GM18526 (cell line): ENCODE measurements around the gene IAH1.

Source experiments
- POLR2A ChIP-seq: IDR thresholded peaks from 3 replicates; pipeline ENCODE4 v1.6.1; 2011; ENCODE audit not compliant: insufficient read length; ENCODE audit errors: extremely low read depth

The IAH1 gene

GRCh38 chr2:9474361-9475057 lies at the start of gene IAH1:
IAH1 (plus strand) TSS chr2:9474551; CDS start chr2:9474567, 16 bp downstream.
- peak; percentile 73 for TF ChIP-seq POLR2A

GRCh38 chr2:9428965-9429577 lies 45.3 kb upstream of the IAH1 start:
- no peak for TF ChIP-seq POLR2A

GRCh38 chr2:9430316-9431293 lies 43.7 kb upstream of the IAH1 start:
- no peak for TF ChIP-seq POLR2A

- no peak for TF ChIP-seq POLR2A
These were observed 39.9 kb upstream of the IAH1 start for GRCh38 chr2:9434489-9434888.

GRCh38 chr2:9439536-9439935 lies 34.8 kb upstream of the IAH1 start:
- TF ChIP-seq POLR2A = no peak

- TF ChIP-seq POLR2A = no peak
These were observed 34.2 kb upstream of the IAH1 start for GRCh38 chr2:9440058-9440727.

GRCh38 chr2:9441556-9441955 lies 32.8 kb upstream of the IAH1 start:
- no peak for TF ChIP-seq POLR2A

GRCh38 chr2:9443526-9443925 lies 30.8 kb upstream of the IAH1 start:
- no peak for TF ChIP-seq POLR2A

GRCh38 chr2:9445089-9445488 lies 29.3 kb upstream of the IAH1 start:
- TF ChIP-seq POLR2A = no peak

- TF ChIP-seq POLR2A = no peak
These were observed 23.1 kb upstream of the IAH1 start for GRCh38 chr2:9451231-9451630.

- TF ChIP-seq POLR2A = no peak
These were observed 13.8 kb upstream of the IAH1 start for GRCh38 chr2:9460441-9461017.

GRCh38 chr2:9461079-9461478 lies 13.3 kb upstream of the IAH1 start:
- no peak for TF ChIP-seq POLR2A

GRCh38 chr2:9462313-9462712 lies 12.0 kb upstream of the IAH1 start:
- no peak for TF ChIP-seq POLR2A

GRCh38 chr2:9462886-9463697 lies 11.3 kb upstream of the IAH1 start:
- no peak for TF ChIP-seq POLR2A

GRCh38 chr2:9463698-9464034 lies 10.7 kb upstream of the IAH1 start:
- no peak for TF ChIP-seq POLR2A

GRCh38 chr2:9465170-9465569 lies 9.2 kb upstream of the IAH1 start:
- no peak for TF ChIP-seq POLR2A
